Mucosa of descending colon (tissue), 3 donors: ENCODE results near the gene CIAO2B. TPM values are rescaled to one million over a fixed set of nuclear protein-coding genes. Genes with fewer than 3 reads are reported as not detected.
"Not testable (repeated sequence)": the region's sequence is repeated elsewhere in the genome, so short reads cannot be mapped to it uniquely, and the experiment has no call there.

Source experiments
- ATAC-seq: fragments of 200-7000 bp; cut with Tn5 transposase; one replicate; pipeline ENCODE4 v1.9.1; 2020; ENCODE audit warnings: mild to moderate bottlenecking, moderate library complexity
- DNase-seq, 3 donors: peaks; one replicate each; pipeline ENCODE4 v3.0.0-alpha.2; 2020
- H3K36me3 ChIP-seq: fragments of 200-600 bp; one replicate; pipeline ENCODE4 v1.8.0; 2021; ENCODE audit warnings: low read depth, mild to moderate bottlenecking
- H3K4me1 ChIP-seq: fragments of 200-600 bp; one replicate; pipeline ENCODE4 v1.8.0; 2021; ENCODE audit warnings: low read depth, mild to moderate bottlenecking
- H3K4me3 ChIP-seq: fragments of 200-600 bp; one replicate; pipeline ENCODE4 v1.8.0; 2021; ENCODE audit warnings: mild to moderate bottlenecking
- H3K9me3 ChIP-seq: fragments of 200-600 bp; one replicate; pipeline ENCODE4 v1.8.0; 2021; ENCODE audit warnings: mild to moderate bottlenecking
- CTCF ChIP-seq: fragments of 200-600 bp; IDR thresholded peaks from one replicate; pipeline ENCODE4 v1.8.0; 2022; ENCODE audit warnings: antibody characterized with exemption, mild to moderate bottlenecking
- intact Hi-C, 2 donors: fragments of 100-400 bp; cut with DNase I in 1 of 2; cut with micrococcal nuclease in 1 of 2; formaldehyde crosslinking; loops; one replicate each; pipeline versions ENCODE4 v1.11.0 to v1.11.1; 2022; cut with DNase I, micrococcal nuclease
- total RNA-seq, 3 donors: library from RNA; stranded (reverse); fragmentation: NEBNext Ultra II Directional in 2 of 3; extraction: Animal tissue kit (Norgen Biotek cat#: 25700) in 2 of 3; gene quantifications; one replicate each; pipeline versions ENCODE4 v1.2.1 to v1.2.4, GENCODE V29; 2021 to 2023
- donor health status: DM: no; HTN: no; CAD: no; lungs with moderate emphysema.
- donor health status: DM: no; HTN: no; CAD: no.
- donor health status: DM: no; HTN: yes; CAD: no.

Gene CIAO2B
- total RNA-seq, 3 donors from 2014 or later = 72.5 to 78.1 (median 76.5) TPM

- intact Hi-C loops = loop anchor here in 1 of 2 donors (10.0 kb wide), 1 partner anchor 209 kb away; the partner anchor contains the start of gene MATCAP1
- ATAC-seq (no peak), DNase-seq (no peak)
- Histone ChIP-seq H3K4me3 (no peak overlapping the region), H3K9me3 (no peaks in the 10 kb centered on the region), H3K36me3 (peaks cover 3% of the 10 kb centered on the region), H3K4me1 (peaks cover 5% of the 10 kb centered on the region)
- TF ChIP-seq CTCF = no peak
Measured at GRCh38 chr16:66975302-66975893, 41.2 kb upstream of the CIAO2B start.

- not testable (repeated sequence) for H3K4me1 ChIP-seq, ATAC-seq, H3K36me3 ChIP-seq, DNase-seq, H3K4me3 ChIP-seq, H3K9me3 ChIP-seq
- intact Hi-C loops = loop anchor here in 1 of 2 donors (10.0 kb wide), 1 partner anchor 210 kb away; the partner anchor contains the start of gene MATCAP1
Measured at GRCh38 chr16:66974932-66975246, 40.7 kb upstream of the CIAO2B start.

GRCh38 chr16:66974156-66974931 lies 40.1 kb upstream of the CIAO2B start:
- not testable (repeated sequence) for H3K9me3 ChIP-seq, H3K4me1 ChIP-seq, H3K4me3 ChIP-seq, H3K36me3 ChIP-seq, ATAC-seq, DNase-seq
- intact Hi-C loops = loop anchor here in 1 of 2 donors (10.0 kb wide), 1 partner anchor 210 kb away; the partner anchor contains the start of gene MATCAP1

GRCh38 chr16:66973716-66974115 lies 39.5 kb upstream of the CIAO2B start:
- ATAC-seq = no peak
- Histone ChIP-seq H3K9me3 (no peaks in the 10 kb centered on the region), H3K4me1 (peaks cover 5% of the 10 kb centered on the region), H3K4me3 (no peak overlapping the region), H3K36me3 (peaks cover 3% of the 10 kb centered on the region)
- intact Hi-C loops = loop anchor here in 1 of 2 donors (10.0 kb wide), 1 partner anchor 211 kb away; the partner anchor contains the start of gene MATCAP1
- TF ChIP-seq CTCF = no peak
- no peak for DNase-seq

- Histone ChIP-seq H3K4me1 (peaks cover 5% of the 10 kb centered on the region), H3K36me3 (peaks cover 3% of the 10 kb centered on the region), H3K4me3 (no peak overlapping the region), H3K9me3 (no peaks in the 10 kb centered on the region)
- TF ChIP-seq CTCF = no peak
- ATAC-seq (no peak), DNase-seq (no peak)
- intact Hi-C loops = loop anchor here in 1 of 2 donors (10.0 kb wide), 1 partner anchor 212 kb away; the partner anchor contains the start of gene MATCAP1
Measured at GRCh38 chr16:66972983-66973382, 38.8 kb upstream of the CIAO2B start.

GRCh38 chr16:66970775-66971720 lies 36.8 kb upstream of the CIAO2B start:
- Histone ChIP-seq H3K4me1 (no peaks in the 10 kb centered on the region), H3K9me3 (no peaks in the 10 kb centered on the region), H3K4me3 (no peak overlapping the region), H3K36me3 (no peaks in the 10 kb centered on the region)
- no peak for DNase-seq
- intact Hi-C loops = loop anchor here in 1 of 2 donors (10.0 kb wide), 1 partner anchor 214 kb away; the partner anchor contains the start of gene MATCAP1
- TF ChIP-seq CTCF = no peak
- ATAC-seq = no peak
